ENCODE results near the gene STIP1. TPM values are rescaled to one million over a fixed set of nuclear protein-coding genes. Genes with fewer than 3 reads are reported as not detected.
A peak's percentile ranks its signal among the peaks of the same experiment; 100 is the strongest.

Gene STIP1
- total RNA-seq, 1 experiment from 2014 or later, result 557 TPM

- Histone ChIP-seq H3K36me3 (ENCODE audit: low read depth, low read length) (no peaks in the 10 kb centered on the region; the same call in 1 of the 2 replicates), H3F3A (ENCODE audit: low read length, unreplicated experiment) (peaks cover 5% of the 10 kb centered on the region), H3K27ac (ENCODE audit: low read length) (no peak within 1 kb of the TSS), H3K9ac (ENCODE audit: low read length) (peak within 1 kb of the TSS; percentile 26; the same call in 1 of the 2 replicates), H3K9me3 (ENCODE audit: low read length) (no peaks in the 10 kb centered on the region), H3K79me2 (ENCODE audit: low read length) (peaks cover 11% of the 10 kb centered on the region; the same call in 1 of the 2 replicates), H3K4me1 (ENCODE audit: insufficient read depth, low read length) (peaks cover 47% of the 10 kb centered on the region), H3K27me3 (ENCODE audit: low read length) (no peaks in the 10 kb centered on the region), H3K4me3 (ENCODE audit: low read length) (peak within 1 kb of the TSS; percentile 82), H2AFZ (ENCODE audit: low read length) (peak within 1 kb of the TSS; percentile 69), H3K9me2 (replicated peaks; ENCODE audit: low read length) (no peaks in the 10 kb centered on the region), H3K4me2 (ENCODE audit: low read length) (peak within 1 kb of the TSS; percentile 94), H4K20me1 (ENCODE audit: low read length) (no peaks in the 10 kb centered on the region)
- DNase-seq (peak; percentile 69), ATAC-seq (peak; percentile 42)
- CTCF ChIA-PET, result no interaction called here
- BruUV-seq (replicated peaks), result TSS peak; percentile 39
- POLR2A ChIA-PET (ENCODE audit: unreplicated experiment), result no interaction called here
- intact Hi-C loops (cut with micrococcal nuclease), result loop anchor here (5.0 kb wide), 1 partner anchor 47 kb away; the partner anchor contains the start of gene STIP1
- TF ChIP-seq EZH2 (IDR thresholded peaks at IDR 0.05; ENCODE audit: low read length, unreplicated experiment), result no peak
- TF ChIP-seq CTCF (conservative IDR thresholded peaks at IDR 0.05; ENCODE audit: low read depth, low read length), result no peak
- no peak for TF ChIP-seq EZH2phosphoT487 (IDR thresholded peaks at IDR 0.05; ENCODE audit: borderline replicate concordance, low read length)
These were observed 48.1 kb downstream of the STIP1 start, which contains the start of gene VEGFB for GRCh38 chr11:64233913-64234586. VEGFB (plus strand) TSS chr11:64234584; CDS start chr11:64234834, 250 bp downstream.

DNA sequence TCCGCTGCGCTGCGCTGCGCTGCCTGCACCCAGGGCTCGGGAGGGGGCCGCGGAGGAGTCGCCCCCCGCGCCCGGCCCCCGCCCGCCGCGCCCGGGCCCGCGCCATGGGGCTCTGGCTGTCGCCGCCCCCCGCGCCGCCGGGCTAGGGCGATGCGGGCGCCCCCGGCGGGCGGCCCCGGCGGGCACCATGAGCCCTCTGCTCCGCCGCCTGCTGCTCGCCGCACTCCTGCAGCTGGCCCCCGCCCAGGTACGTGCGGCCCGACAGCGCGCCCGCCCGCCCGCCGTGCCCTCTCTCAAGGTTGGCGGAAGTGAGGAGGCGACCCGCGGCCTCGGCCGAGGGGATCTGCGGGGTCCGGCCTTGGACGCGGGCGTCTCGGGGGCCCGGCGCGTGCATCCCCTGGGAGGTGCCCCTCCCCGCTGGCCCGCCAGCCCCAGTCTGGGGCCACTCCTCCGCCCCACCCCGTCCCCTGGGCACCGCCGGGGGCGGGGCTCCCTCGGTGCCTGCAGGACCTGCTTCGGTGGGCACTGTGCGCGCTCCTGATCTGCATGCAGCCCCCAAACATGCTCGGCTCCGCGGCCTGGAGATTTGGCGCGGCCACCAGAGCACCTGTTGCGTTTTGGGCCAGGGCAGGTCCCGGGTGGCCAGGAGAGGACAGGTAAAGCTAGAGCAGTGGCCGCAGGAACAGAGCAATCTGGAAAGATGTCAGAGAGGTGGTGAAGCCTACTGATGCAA is 48.8 kb downstream of the STIP1 start:
- Histone ChIP-seq H3K9ac (ENCODE audit: low read length) (no peak overlapping the region), H2AFZ (ENCODE audit: low read length) (peak overlapping the region; percentile 69), H4K20me1 (ENCODE audit: low read length) (no peaks in the 10 kb centered on the region), H3K9me3 (ENCODE audit: low read length) (no peaks in the 10 kb centered on the region), H3K27ac (ENCODE audit: low read length) (no peak overlapping the region), H3K27me3 (ENCODE audit: low read length) (no peaks in the 10 kb centered on the region), H3K79me2 (ENCODE audit: low read length) (peaks cover 11% of the 10 kb centered on the region; the same call in 1 of the 2 replicates), H3K4me2 (ENCODE audit: low read length) (peak overlapping the region; percentile 94), H3K9me2 (replicated peaks; ENCODE audit: low read length) (no peaks in the 10 kb centered on the region), H3K4me3 (ENCODE audit: low read length) (peak overlapping the region; percentile 82), H3F3A (ENCODE audit: low read length, unreplicated experiment) (peaks cover 7% of the 10 kb centered on the region), H3K36me3 (ENCODE audit: low read depth, low read length) (no peaks in the 10 kb centered on the region; the same call in 1 of the 2 replicates), H3K4me1 (ENCODE audit: insufficient read depth, low read length) (peaks cover 48% of the 10 kb centered on the region)
- ATAC-seq, result peak; percentile 32
- no TSS peak for BruUV-seq (replicated peaks)
- TF ChIP-seq EZH2phosphoT487 (IDR thresholded peaks at IDR 0.05; ENCODE audit: borderline replicate concordance, low read length), result no peak
- no peak for TF ChIP-seq EZH2 (IDR thresholded peaks at IDR 0.05; ENCODE audit: low read length, unreplicated experiment)
- no peak for TF ChIP-seq CTCF (conservative IDR thresholded peaks at IDR 0.05; ENCODE audit: low read depth, low read length)
- intact Hi-C loops (cut with micrococcal nuclease), result loop anchor here (5.0 kb wide), 1 partner anchor 48 kb away; the partner anchor contains the start of gene STIP1
- POLR2A ChIA-PET (ENCODE audit: unreplicated experiment), result interaction anchor here (0.5 kb wide), 1 partner anchor 883 kb away, joined by 4 read pairs; the partner anchor contains the start of gene ZNHIT2
- DNase-seq, result peak; percentile 59
- CTCF ChIA-PET, result no interaction called here
